NCI-H345 treated with DMSO at 0.1 percent for 48 hours (cell line): ENCODE data around the gene ATOH8.
A peak's percentile ranks its signal among the peaks of the same experiment; 100 is the strongest.
"Not testable (repeated sequence)": the region's sequence is repeated elsewhere in the genome, so short reads cannot be mapped to it uniquely, and the experiment has no call there.

Experiments used
- DNase-seq: peaks from one replicate; lab custom pipeline; 2025; ENCODE audit not compliant: unreplicated experiment; lab: John Stamatoyannopoulos, UW

The ATOH8 gene, protein sequence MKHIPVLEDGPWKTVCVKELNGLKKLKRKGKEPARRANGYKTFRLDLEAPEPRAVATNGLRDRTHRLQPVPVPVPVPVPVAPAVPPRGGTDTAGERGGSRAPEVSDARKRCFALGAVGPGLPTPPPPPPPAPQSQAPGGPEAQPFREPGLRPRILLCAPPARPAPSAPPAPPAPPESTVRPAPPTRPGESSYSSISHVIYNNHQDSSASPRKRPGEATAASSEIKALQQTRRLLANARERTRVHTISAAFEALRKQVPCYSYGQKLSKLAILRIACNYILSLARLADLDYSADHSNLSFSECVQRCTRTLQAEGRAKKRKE

DNA sequence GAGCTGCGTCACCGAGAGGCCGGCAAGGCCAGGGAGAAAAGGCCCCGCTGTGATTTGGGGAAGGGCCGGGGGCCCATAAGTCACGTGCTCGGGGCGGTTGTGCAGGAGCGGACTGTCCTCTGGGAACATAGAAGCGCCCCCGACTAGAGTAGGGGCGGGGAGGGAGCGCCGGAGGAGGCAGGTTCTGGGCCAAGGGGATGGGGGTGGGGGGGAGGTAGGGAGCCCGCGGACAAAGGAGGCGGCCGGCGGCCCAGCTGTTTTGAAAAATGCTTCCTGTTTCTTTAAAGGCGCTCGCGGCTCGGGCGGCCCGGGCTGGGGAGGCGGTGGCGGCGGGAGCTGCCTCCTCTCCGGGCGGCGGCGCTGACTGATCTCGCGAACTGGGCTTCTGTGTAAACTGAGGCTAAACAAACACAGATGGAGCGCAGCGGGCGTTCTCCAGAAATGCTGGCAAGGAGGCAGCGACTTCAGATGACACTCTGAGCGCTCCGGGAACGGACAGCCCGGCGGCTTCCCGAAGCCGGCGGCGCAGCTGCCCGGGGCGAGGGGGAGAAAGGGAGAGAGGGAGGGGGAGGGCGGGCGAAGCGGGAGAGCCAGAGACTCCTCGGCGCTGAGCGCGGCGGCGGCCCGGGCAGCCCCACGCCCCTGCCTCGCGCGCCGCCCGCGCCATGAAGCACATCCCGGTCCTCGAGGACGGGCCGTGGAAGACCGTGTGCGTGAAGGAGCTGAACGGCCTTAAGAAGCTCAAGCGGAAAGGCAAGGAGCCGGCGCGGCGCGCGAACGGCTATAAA, at the start of gene ATOH8:
TSS of gene ATOH8 (plus strand) at position 467 of the 788 bp plus-strand sequence. CDS start at position 666, 199 bp downstream.
- peak; percentile 14 for DNase-seq

DNA sequence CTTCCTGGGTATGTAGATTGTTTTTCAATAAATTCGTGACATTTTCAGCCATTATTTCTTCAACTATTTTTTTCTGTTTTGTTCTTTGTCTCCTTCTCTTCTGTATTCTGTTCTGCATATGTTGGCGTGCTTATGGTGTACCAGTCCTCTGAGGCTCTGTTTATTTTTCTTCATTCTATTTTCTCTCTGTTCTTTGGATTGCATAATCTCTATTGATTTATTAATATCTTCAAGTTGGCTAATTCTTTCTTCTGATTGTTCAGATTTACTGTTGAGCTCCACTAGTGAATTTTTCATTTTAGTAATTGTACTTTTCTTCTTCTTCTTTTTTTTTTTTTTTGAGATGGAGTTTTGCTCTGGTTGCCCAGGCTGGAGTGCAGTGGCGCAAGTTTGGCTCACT, 49.8 kb upstream of the ATOH8 start:
- DNase-seq: no peak

DNA sequence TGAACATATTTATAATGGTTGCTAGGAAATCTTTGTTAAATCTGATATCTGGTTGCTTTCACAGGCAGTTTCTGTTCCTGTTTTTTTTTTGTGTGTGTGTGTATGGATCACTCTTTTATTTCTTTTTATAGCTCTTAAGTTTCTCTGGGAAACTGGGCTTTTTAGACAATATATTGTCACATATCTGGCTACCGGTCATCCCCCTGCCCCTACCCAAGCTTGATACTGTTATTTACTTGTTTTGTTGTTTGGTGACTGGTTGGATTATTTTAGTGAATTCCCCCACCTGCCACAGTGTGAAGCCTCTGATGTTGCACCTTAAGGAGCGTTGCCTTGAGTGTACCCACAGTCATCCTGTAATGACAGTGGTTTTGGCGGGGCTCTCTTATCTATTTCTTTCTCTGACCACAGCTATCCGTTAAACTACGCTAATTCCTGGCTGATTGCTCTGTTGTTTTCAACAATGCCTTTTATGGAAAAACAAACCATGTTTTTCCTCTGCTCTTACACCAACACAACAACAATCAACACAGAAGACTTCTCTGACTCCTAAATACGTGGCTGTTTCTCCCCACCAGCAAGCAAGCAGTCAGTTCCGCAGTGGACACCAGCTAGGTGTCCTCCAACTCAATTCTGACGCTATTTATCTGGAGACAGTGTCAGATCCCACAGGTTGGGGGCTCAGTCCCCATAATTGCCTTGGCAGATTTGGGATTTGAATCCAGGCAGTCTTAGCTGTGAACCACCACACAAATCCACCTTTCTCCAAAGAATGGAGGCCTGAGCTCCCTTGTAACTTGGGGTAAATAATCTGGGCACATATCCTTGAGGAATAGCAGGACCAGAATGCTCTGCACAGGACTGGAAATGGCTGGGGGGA, 48.8 kb upstream of the ATOH8 start:
- no peak for DNase-seq

DNA sequence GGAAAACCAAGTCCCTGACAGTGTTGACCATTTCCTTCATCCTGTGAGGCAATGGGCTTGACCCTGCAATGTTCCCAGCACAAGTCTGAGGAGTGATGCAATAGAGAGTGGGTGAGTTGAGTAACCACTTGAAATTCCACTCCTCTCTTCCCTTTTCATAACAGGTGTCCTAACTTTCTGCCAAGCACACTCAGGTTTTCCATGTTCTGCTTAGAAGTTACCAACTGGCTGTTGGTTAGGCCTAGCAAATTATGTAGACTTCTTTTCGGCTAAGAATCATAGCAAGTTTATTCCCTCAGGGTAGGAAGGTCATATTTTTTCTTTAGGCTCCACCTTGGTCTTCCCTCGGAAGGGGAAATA, 48.1 kb upstream of the ATOH8 start:
- DNase-seq: no peak

DNA sequence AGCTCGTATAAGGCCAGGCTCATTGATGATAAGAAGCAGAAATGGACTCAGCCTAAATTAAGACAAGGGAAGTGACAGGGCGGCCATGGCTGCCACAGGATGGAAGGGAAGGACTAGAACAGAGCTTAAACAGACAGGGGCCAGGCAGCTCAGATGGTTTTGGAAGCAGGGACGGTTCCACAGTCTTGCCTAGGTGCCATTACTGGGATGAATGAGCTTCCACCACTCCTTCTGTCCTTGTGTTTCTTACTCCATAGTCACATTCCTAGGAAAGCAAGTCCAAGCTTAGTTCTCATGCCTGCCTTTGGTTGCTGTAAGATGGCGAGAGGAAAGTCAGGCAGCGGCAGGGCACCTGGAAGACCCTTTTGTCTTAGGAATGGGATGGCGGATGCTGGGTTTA, 47.7 kb upstream of the ATOH8 start:
- DNase-seq: no peak

DNA sequence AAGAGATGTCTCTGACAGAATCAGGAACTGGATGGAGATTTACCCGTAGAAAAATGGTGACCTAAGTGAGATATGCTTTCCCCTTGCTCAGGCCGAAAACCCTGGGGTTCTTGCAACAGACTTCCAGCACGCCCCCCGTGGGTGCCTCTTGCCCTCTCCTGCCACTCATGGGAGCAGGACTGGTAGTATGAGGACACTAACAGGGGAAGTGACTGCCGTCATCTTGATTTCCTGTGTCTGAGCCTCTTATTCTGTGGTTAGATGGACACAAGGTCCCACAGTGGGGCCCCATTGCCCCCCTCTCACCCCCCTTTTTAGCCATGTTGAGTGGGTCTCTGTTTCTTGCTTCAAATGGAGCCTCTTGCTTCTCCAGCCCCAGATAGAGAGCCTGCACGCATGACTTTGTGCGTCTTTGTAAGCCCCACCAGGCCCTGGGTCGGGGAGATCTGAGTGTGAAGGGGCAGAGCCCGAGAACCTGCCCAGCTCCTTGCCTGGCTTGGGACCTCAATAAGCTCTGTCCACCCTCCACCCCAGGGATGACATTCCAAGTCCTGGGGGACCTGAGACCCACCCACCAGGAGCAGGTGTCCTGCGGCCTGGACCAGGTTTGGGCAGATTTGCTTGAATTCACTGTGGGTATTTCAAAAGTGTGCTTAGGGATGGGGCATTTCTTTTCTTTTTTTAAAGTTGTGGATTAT, 47.0 kb upstream of the ATOH8 start:
- no peak for DNase-seq

DNA sequence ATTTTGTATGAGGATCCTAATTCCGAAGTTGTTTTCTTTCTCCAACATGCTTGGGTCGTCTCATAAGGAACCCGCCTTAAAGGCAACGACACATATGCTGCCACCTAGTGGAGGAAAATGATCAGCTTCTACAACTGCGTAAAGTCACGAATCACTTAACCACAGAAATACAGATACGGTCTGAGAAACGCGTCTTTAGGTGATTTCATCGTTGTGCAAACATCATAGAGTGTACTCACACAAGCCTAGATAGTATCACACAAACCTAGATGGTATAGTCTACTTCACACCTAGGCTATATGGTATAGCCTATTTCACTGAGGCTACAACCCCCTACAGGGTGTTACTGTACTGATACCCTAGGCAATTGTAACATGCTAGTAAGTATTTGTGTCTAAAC, 46.5 kb upstream of the ATOH8 start:
- DNase-seq: peak; percentile 54

DNA sequence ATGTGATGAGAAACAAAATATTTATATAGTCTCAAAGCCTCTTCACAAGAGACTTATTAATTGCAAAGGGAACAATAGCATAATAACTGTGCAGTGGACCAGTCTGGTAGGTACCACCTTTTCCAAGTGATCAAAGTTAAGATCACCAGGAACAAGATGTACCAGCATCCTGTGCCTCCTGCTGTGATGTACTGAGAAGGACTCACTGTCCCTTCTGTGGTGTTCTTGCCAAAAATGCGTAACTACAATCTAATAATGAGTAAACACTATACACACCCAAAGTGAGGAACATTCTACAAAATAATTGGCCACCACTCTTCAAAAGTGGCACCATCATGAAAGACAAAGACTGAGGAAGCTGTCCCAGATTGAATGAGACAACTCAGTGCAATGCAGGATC, 45.1 kb upstream of the ATOH8 start:
- DNase-seq: no peak

DNA sequence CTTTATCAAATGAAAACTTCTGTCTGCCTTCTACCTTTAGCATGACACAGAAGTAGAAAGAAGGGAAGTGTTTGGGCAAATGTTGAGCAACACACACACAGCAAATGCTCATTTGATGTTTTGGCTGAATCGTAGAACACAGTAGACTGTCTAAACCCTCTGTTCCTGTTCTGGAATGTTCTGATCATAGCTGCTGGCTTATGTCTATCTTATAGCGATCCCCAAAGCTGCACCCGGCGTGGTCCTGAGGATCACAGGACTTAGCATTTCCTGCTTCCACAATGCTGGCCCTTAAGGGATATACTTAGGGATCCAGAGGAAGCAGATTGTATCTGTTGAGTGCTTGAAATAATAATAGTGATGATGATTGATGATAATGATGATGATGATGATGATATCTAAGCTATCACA, 44.4 kb upstream of the ATOH8 start:
- DNase-seq: no peak

DNA sequence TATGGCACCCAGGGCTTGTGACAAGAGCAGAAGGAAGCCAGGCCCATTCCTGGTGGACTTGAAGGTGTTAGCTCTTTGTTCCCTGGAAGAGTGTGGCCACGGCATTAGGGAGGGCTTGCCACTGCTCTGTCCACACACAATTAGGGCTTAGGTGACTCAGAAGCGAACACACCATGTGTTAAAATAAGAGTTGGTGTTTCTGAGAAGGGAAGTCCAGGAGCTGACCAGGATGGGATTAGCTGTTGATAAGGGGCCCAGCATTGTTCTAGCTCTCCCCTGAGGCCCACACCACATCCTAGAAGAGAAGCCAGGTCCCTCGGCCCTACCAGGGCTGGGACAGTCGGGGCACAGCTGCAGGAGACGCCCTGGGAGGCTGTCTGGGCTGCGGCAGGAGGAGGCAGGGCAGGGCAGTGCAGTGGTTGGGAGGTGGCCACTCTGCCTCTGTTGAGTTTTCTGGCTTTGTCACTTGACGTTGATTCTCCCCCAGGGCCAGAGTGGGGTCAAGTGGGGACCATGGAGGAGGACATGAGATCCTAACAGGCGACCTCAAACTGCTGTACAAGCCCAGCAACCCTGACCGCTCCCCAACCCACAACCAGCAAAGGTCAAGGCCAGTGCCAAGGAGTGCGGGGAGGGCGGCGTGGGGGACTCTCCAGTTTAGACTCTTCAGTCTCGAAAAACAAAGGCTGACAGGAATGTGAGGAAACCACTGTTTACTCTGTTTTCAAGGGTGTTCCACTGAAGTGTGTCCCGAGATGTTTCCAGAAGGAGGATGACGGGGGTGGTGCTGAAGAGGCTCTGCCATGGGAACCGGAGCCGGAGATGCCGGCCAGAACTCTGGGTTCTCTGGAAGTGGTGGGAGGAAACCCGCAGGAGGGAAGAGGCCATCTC, 42.9 kb upstream of the ATOH8 start:
- DNase-seq: no peak

DNA sequence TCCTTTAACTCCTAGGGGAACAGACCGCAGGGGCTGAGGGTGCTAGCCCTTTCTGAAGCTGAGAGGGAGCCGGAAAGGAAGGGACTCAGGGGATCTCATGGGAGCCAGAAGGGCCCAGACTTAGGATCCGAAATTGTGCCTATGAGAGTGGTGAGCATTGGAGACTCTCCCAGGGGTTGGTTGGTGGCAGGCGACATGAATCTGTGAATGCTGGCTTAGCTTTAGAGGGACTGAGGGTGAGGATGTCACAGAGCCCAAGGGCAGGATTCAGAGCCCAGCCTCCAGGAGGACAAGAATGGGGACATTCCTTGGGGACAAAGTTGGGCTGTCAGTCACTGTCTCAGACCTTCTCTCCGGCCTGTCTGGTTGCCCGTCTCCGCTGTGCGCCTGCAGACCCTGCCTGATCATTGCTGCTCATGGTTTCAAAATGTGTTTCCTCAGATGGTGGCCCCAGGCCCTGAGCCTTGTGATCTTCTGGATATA, 42.2 kb upstream of the ATOH8 start:
- no peak for DNase-seq

DNA sequence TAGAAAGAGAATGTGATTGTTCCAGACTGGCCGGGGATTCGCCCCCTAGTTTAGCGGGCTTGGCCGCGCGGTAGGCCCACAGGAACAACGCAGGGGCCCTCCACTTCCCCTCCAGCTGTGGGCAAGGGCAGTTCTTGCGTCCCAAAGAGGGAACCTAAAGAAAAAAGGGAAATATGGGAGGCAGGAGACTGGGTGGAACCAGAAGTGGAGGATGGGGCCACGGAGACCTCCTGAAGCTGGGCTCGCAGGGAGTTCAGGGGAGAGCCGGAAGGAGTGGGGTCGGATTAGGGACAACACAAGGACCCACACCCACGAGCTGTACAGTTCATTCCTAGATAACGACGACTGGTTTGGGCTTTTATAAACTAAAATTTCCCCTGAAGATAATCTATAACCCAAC, 41.5 kb upstream of the ATOH8 start:
- DNase-seq: no peak

DNA sequence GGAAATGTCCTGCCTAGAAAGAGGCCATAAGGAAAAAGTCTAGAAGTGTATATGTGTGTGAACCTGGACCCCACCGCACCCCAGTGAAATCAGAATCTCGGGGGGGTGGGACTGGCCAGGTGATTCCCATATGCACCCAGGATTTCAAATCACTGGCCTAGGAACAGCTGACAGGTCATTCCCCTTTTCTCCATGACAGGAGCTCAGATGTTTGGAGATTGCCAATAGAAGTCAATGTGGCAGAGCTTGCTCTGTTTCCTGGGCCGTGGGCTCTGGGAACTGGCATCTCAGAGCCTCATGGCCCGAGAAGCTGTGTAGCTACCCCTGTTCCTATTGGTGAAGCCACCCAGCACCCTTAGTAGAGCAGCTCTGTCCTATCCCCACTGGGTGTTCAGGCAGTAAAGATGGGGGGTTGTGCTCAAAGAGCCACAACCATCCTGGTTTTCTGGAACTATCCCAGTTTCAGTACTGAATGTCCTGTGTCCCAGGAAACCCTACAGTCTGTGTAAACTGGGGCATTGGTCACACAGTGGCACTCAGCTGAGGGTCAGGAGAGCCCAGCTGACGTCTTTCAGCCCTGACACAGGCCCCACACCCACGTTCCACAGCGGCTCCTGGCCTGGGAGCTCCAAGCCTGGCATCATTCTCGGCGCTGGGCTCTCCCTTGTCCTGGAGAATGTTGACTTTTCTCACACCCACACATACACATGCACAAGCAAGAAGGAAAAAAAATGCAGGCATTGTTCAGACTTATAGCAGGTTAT, 40.8 kb upstream of the ATOH8 start:
- DNase-seq: no peak

DNA sequence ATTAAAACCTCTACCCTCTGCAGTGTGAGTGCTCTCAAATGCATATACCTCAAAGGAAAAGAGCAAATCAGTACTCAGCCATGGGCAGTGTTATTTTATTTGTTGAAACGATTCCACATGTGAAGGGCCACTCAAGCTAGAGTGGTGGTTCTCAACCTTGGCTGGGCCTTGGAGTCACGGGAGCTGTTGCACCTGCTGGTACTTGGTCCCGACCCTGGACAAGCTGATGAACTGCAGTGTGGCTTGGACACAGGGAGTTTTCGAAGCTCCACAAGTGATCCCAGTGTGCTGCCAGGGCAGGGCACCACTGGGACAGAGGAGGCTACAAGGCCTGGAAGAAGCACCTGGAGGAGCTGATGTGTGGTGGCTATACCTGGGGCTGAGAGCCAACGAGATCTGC, 40.0 kb upstream of the ATOH8 start:
- peak; percentile 25 for DNase-seq

DNA sequence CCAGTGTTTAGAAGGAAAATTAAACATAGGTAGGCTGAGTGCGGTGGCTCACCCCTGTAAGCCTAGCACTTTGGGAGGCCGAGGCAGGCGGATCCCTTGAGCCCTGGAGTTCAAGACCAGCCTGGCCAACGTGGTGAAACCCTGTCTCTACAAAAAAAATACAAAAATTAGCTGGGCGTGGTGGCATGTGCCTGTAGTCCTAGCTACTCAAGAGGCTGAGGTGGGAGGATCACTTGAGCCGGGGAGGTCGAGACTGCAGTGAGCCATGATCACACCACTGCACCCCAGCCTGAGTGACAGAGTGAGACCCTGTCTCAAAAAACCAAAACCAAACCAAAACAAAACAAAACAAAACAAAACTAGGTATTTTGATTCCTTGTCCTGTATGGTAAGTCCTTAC, 39.4 kb upstream of the ATOH8 start:
- not testable (repeated sequence) for DNase-seq

DNA sequence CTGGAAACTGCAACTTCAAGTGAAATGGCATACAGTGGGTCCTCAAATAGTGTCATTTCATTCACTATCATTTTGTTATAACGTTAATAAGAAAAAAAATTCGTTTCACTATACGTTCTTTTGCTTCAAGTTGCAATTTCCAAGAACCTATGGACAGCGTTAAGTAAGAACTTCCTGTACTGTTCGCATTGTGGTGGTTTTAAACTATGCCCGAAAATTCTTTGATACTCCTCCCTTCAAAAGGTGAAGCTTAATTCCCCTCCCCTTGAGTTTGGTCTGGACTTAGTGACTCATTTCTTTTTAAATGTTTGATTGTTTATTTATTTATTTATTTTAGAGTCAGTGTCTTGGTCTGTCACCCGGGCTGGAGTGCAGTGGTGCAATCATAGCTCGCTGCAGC, 39.0 kb upstream of the ATOH8 start:
- DNase-seq: no peak

DNA sequence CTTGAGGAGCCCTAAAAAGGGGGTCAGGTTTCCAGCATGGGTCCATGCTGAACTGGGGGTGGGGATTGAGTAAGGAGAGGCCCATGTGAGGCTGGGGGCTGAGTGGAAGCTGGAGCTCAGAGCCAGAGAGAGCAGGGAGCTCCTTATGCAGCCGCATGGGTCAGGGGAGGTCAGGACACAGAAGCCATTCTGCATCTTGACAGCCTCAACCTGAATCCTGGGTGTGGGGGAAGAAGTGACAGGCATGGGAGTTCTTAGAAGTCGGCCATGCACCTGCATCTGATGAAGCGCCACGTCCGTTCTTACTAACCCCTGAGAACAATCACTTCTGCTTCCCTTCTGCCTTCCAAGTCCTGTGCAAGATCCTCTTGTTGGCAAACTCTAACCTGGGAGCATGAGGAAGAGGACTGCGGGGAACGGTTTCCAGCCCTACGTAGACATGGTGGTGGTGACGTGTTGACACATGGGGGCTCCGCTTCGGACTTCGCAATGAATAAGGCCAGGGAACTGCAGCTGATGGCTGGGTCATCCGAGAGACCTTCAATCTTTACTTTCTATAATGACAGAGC, 37.4 kb upstream of the ATOH8 start:
- DNase-seq: no peak

DNA sequence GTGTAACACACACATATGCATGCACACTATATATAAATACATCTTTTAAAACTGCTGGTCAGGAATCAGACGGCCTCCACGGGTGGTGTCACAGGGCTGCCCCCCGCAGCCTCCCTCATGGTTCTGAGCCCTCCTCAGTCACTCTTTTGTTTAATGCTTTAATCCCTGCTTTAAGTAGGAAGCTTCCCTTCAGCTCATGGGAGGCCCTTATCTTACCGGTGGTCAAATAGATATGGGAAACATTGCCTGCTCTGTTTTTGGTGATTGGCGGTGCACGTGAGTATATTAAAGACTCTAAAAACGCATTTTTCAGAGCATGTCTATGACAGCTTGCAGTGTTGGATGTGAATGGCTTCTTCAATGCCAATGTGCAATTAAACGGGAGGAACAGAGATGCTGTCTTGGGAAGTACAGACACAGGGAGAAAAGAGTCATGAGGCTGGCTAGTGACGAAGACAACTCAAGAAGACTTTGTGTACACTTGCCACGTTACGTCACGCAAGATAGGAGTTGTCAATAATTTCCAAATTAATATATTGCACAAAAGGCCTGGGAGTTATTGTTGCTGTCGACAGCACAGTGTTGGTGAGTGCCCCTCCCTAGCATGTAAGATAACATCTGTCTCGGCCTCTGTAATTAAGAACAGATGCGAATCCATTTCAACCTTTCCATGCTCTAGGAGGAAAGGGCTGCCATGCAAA, 36.3 kb upstream of the ATOH8 start:
- no peak for DNase-seq
